Endothelial cell of umbilical vein (primary cell): ENCODE measurements around the gene ARNT2. TPM values are rescaled to one million over a fixed set of nuclear protein-coding genes. Genes with fewer than 3 reads are reported as not detected.

Experiments used
- BruUV-seq: library from RNA; stranded (reverse); fragments of 400-500 nt; replicated peaks from 2 replicates; lab custom pipeline; 2021; lab: Mats Ljungman, UMichigan
- CTCF ChIA-PET: fragments of 300-600, 350-600 bp; sonication (Branson Sonifier 250); formaldehyde crosslinking; loops from one replicate; lab custom pipeline; 2021; ENCODE audit warnings: antibody characterized with exemption, inconsistent platforms; lab: Charles Lee
- POLR2A ChIA-PET: fragments of 300-600, 350-600 bp; sonication (Branson Sonifier 250); formaldehyde crosslinking; loops from one replicate; lab custom pipeline; 2021; ENCODE audit warnings: antibody characterized with exemption, inconsistent platforms; lab: Charles Lee
- DNase-seq: peaks from one replicate; pipeline ENCODE4 v3.0.0-alpha.2; 2011; ENCODE audit warnings: low read depth, low spot score
- FAIRE-seq: peaks from 2 replicates; lab custom pipeline; 2011; peaks lifted over from hg19 to GRCh38; lab: Jason Lieb, UNC
- H2AFZ ChIP-seq: 2 replicates; pipeline ENCODE4 v1.6.0; 2012; ENCODE audit warnings: low read depth, low read length, control low read depth, inconsistent platforms
- H3K27ac ChIP-seq: 2 replicates; pipeline ENCODE4 v1.5.1; 2011; ENCODE audit warnings: low read depth, mild to moderate bottlenecking, control low read depth, low read length, moderate library complexity; ENCODE audit not compliant: insufficient read depth
- H3K27me3 ChIP-seq, 2 experiments: 2 replicates each; pipeline versions ENCODE4 v1.6.0 to v1.6.1; 2011; ENCODE audit warnings: low read length in 2 of 2, mixed read lengths in 1 of 2; ENCODE audit not compliant: control insufficient read depth in 2 of 2, insufficient read depth in 2 of 2
- H3K36me3 ChIP-seq, 2 experiments: 2 replicates in 1 of 2; 3 replicates in 1 of 2; pipeline ENCODE4 v1.5.1; 2011; ENCODE audit warnings: low read length in 2 of 2, mild to moderate bottlenecking in 1 of 2, moderate library complexity in 1 of 2; ENCODE audit not compliant: control insufficient read depth in 2 of 2, insufficient read depth in 2 of 2; ENCODE audit errors: extremely low read depth in 1 of 2
- H3K4me1 ChIP-seq: 3 replicates; pipeline ENCODE4 v1.5.1; 2011; ENCODE audit warnings: mild to moderate bottlenecking, low read length; ENCODE audit not compliant: control insufficient read depth, insufficient read depth; ENCODE audit errors: extremely low read depth
- H3K4me2 ChIP-seq: 2 replicates; pipeline ENCODE4 v1.6.1; 2011; ENCODE audit warnings: low read length, control low read depth, mixed read lengths; ENCODE audit not compliant: insufficient read depth
- H3K4me3 ChIP-seq, 3 experiments: fragments of 200-600 bp in 1 of 3; sonication (generic), shearing (Covaris generic) in 1 of 3; replicated peaks in 1 of 3; 2 replicates each; pipeline ENCODE4 v1.5.1; 2011 to 2016; ENCODE audit warnings: control low read depth in 3 of 3, low read length in 3 of 3, mild to moderate bottlenecking in 2 of 3, inconsistent platforms in 1 of 3, low read depth in 1 of 3, moderate library complexity in 1 of 3; ENCODE audit not compliant: insufficient read depth in 1 of 3
- H3K79me2 ChIP-seq: 2 replicates; pipeline ENCODE4 v1.6.0; 2012; ENCODE audit warnings: low read length, inconsistent platforms; ENCODE audit not compliant: control insufficient read depth, insufficient read depth
- H3K9ac ChIP-seq: replicated peaks from 2 replicates; pipeline ENCODE3; 2011; ENCODE audit warnings: low read length, control low read depth; ENCODE audit not compliant: insufficient read depth; ENCODE audit errors: extremely low read depth
- H3K9me1 ChIP-seq: replicated peaks from 3 replicates; pipeline ENCODE4 v1.6.0; 2011; ENCODE audit warnings: mild to moderate bottlenecking, low read length; ENCODE audit not compliant: control insufficient read depth, insufficient read depth; ENCODE audit errors: extremely low read depth
- H3K9me3 ChIP-seq: replicated peaks from 2 replicates; pipeline ENCODE4 v1.5.1; 2012; ENCODE audit warnings: low read length, inconsistent platforms; ENCODE audit not compliant: control insufficient read depth, insufficient read depth
- H4K20me1 ChIP-seq: replicated peaks from 2 replicates; pipeline ENCODE3; 2011; ENCODE audit warnings: mild to moderate bottlenecking, low read length; ENCODE audit not compliant: control insufficient read depth, insufficient read depth; ENCODE audit errors: extremely low read depth
- GATA2 ChIP-seq: IDR thresholded peaks from 2 replicates; pipeline ENCODE4 v1.7.0; 2011; ENCODE audit warnings: low read depth, mild to moderate bottlenecking, moderate library complexity, mixed read lengths, low read length; ENCODE audit not compliant: insufficient read length, insufficient read depth
- JUN ChIP-seq: IDR thresholded peaks from 2 replicates; pipeline ENCODE4 v1.6.1; 2011; ENCODE audit warnings: borderline replicate concordance, low read depth; ENCODE audit not compliant: insufficient read length, insufficient read depth
- dilution Hi-C: fragments of 300-500 bp; cut with MboI; formaldehyde crosslinking; loops from one replicate; pipeline ENCODE4 v1.15.0; 2019; ENCODE audit warnings: low sequenced_read_pairs; ENCODE audit not compliant: extremely low pct_ligation_motif_present
- intact Hi-C: fragments of 100-400 bp; cut with micrococcal nuclease; formaldehyde crosslinking; loops from one replicate; pipeline ENCODE4 v1.10.0; 2022
- polyA plus RNA-seq, 4 experiments: library from polyadenylated mRNA; depleted of rRNA in 3 of 4; stranded (reverse) in 3 of 4; unstranded in 1 of 4; fragments of >200 nt; gene quantifications; 2 replicates each; pipeline versions ENCODE4 v1.2.1 to v1.2.3, GENCODE V29; 2011 to 2012; ENCODE audit warnings: missing spikeins in 1 of 4
- total RNA-seq: library from RNA; stranded (reverse); gene quantifications from 2 replicates; pipeline ENCODE4 v1.2.3, GENCODE V29; 2021

Gene ARNT2
- total and polyA plus RNA-seq, 2 donors (not counting 3 experiments of a cell fraction or from before 2014, with no cell fraction given): 0.03 to 0.20 TPM

GRCh38 chr15:80564056-80564455 is 159.9 kb downstream of the ARNT2 start:
- no peak for FAIRE-seq
- BruUV-seq: no TSS peak
- intact Hi-C loops (no loop called here), dilution Hi-C loops (loop anchor here (25.0 kb wide), 1 partner anchor 148 kb away; no protein-coding TSS in a partner anchor)
- H3K4me1 ChIP-seq: peaks cover 3% of the 10 kb centered on the region
- no peaks in the 10 kb centered on the region for H3K9me1 ChIP-seq
- H3K79me2 ChIP-seq: no peaks in the 10 kb centered on the region
- H3K27me3 ChIP-seq: peaks cover 0 to 5% of the 10 kb centered on the region in 2 experiments
- no peak overlapping the region for H2AFZ ChIP-seq
- no peak for DNase-seq
- H3K27ac ChIP-seq: no peak overlapping the region
- POLR2A ChIA-PET: no interaction called here
- no peak overlapping the region for H3K9ac ChIP-seq
- no peak overlapping the region for H3K4me2 ChIP-seq
- H3K9me3 ChIP-seq: no peaks in the 10 kb centered on the region
- CTCF ChIA-PET: interaction anchor here (1.2 to 8.5 kb wide), 4 partner anchors 11 to 407 kb away, joined by 4 to 828 read pairs (median 46); partner anchors contain the start of gene CEMIP
- no peak overlapping the region for H3K4me3 ChIP-seq
- TF ChIP-seq GATA2 (no peak), JUN (no peak)
- no peaks in the 10 kb centered on the region for H3K36me3 ChIP-seq
- H4K20me1 ChIP-seq: no peaks in the 10 kb centered on the region

GRCh38 chr15:80565398-80565797 is 161.2 kb downstream of the ARNT2 start:
- dilution Hi-C loops (loop anchor here (25.0 kb wide), 1 partner anchor 147 kb away; no protein-coding TSS in a partner anchor), intact Hi-C loops (no loop called here)
- H3K36me3 ChIP-seq: no peaks in the 10 kb centered on the region
- H3K9me1 ChIP-seq: no peaks in the 10 kb centered on the region
- peaks cover 0 to 5% of the 10 kb centered on the region in 2 experiments for H3K27me3 ChIP-seq
- DNase-seq: no peak
- no peak overlapping the region for H3K4me3 ChIP-seq
- H3K9me3 ChIP-seq: no peaks in the 10 kb centered on the region
- H3K4me1 ChIP-seq: peaks cover 3% of the 10 kb centered on the region
- no peak for TF ChIP-seq GATA2
- H3K79me2 ChIP-seq: no peaks in the 10 kb centered on the region
- POLR2A ChIA-PET: no interaction called here
- H3K9ac ChIP-seq: no peak overlapping the region
- no peak for FAIRE-seq
- no TSS peak for BruUV-seq
- no peak overlapping the region for H3K4me2 ChIP-seq
- no peaks in the 10 kb centered on the region for H4K20me1 ChIP-seq
- H3K27ac ChIP-seq: no peak overlapping the region
- no peak overlapping the region for H2AFZ ChIP-seq
- CTCF ChIA-PET: interaction anchor here (1.1 to 8.5 kb wide), 6 partner anchors 10 to 701 kb away, joined by 3 to 828 read pairs (median 46); partner anchors contain the start of genes ABHD17C and CEMIP
